ENCODE data around the gene DNAJC5G. TPM values are rescaled to one million over a fixed set of nuclear protein-coding genes. Genes with fewer than 3 reads are reported as not detected.

DNAJC5G gene
- polyA plus RNA-seq, 3 donors: not detected

DNA sequence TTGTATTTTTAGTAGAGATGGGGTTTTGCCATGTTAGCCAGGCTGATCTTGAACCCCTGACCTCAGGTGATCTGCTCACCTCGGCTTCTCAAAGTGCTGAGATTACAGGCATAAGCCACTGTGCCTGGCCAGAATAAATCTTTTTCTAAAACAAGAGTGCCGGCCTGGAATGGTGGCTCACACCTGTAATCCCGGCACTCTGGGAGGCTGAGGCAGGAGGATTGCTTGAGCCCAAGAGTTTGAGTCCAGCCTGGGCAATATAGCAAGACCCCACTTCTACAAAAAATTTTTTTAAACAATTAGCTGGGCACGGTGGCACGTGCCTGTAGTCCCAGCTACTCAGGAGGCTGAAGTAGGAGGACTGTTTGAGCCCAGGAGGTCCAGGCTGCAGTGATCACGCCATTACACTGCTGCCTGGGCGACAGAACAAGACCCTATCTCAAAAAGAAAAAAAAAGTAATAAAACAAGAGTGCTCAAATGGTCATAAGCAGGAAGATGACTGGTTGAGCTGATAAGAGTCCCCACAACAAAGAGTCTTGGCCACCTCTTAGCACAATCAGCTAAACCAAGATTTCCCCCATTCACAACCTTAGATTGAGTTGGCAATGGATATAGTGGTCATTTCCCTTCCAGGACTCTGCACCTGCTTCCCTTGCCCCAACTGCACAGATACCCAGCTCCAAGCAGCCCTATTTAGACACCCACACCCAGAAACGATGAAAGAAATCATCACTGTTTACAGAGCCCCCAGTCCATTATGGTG is 38.8 kb downstream of the DNAJC5G start:
- H3K4me3 Mint-ChIP-seq: no peak overlapping the region
- no peak for DNase-seq
- Histone ChIP-seq H3K36me3 (replicated peaks in 1 of 2; ENCODE audit: control insufficient read depth in 1 of 2, insufficient read depth in 2 of 2, low read length in 2 of 2) (peaks cover 21 to 44% of the 10 kb centered on the region in 2 donors), H3K9me3 (replicated peaks in 1 of 2; ENCODE audit: control insufficient read depth in 1 of 2, insufficient read depth in 1 of 2, low read length in 2 of 2) (no peaks in the 10 kb centered on the region), H3K27ac (ENCODE audit: low read depth in 1 of 2, low read length in 2 of 2) (no peak overlapping the region), H3K4me2 (replicated peaks; ENCODE audit: extremely low read depth, low read length, poor library complexity, severe bottlenecking) (no peak overlapping the region), H3K4me3 (replicated peaks in 1 of 3; ENCODE audit: low read depth in 2 of 3, low read length in 3 of 3) (no peak overlapping the region), H4K20me1 (ENCODE audit: insufficient read depth, low read length) (peaks cover 12% of the 10 kb centered on the region), H3K9ac (ENCODE audit: insufficient read depth, low read length, poor library complexity, severe bottlenecking) (no peak overlapping the region), H3K27me3 (ENCODE audit: control insufficient read depth in 2 of 2, insufficient read depth in 2 of 2, low read length in 2 of 2) (no peaks in the 10 kb centered on the region), H3K4me1 (ENCODE audit: control insufficient read depth in 1 of 2, insufficient read depth in 2 of 2, low read length in 2 of 2) (no peaks in the 10 kb centered on the region), H3K79me2 (ENCODE audit: insufficient read depth, low read length) (no peaks in the 10 kb centered on the region), H2AFZ (ENCODE audit: insufficient read depth, low read depth, low read length, poor library complexity, severe bottlenecking) (no peak overlapping the region)
- H3K4me1 Mint-ChIP-seq: peaks cover 3% of the 10 kb centered on the region
- peaks cover 0 to 4% (median 1%) of the 10 kb centered on the region in 3 donors for H3K27me3 Mint-ChIP-seq (ENCODE audit: low read depth in 3 of 3)
- 100% methylated on average over 2 of the region's 8 CpGs for WGBS (ENCODE audit: insufficient coverage)
- TF ChIP-seq, protein P1, sequence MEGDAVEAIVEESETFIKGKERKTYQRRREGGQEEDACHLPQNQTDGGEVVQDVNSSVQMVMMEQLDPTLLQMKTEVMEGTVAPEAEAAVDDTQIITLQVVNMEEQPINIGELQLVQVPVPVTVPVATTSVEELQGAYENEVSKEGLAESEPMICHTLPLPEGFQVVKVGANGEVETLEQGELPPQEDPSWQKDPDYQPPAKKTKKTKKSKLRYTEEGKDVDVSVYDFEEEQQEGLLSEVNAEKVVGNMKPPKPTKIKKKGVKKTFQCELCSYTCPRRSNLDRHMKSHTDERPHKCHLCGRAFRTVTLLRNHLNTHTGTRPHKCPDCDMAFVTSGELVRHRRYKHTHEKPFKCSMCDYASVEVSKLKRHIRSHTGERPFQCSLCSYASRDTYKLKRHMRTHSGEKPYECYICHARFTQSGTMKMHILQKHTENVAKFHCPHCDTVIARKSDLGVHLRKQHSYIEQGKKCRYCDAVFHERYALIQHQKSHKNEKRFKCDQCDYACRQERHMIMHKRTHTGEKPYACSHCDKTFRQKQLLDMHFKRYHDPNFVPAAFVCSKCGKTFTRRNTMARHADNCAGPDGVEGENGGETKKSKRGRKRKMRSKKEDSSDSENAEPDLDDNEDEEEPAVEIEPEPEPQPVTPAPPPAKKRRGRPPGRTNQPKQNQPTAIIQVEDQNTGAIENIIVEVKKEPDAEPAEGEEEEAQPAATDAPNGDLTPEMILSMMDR (IDR thresholded peaks at IDR 0.05): no peak
- peaks cover 38 to 59% of the 10 kb centered on the region in 2 donors for H3K36me3 Mint-ChIP-seq
- intact Hi-C loops (cut with micrococcal nuclease): no loop called here
- H3K27ac Mint-ChIP-seq: no peak overlapping the region
- no peaks in the 10 kb centered on the region for H3K9me3 Mint-ChIP-seq

DNA sequence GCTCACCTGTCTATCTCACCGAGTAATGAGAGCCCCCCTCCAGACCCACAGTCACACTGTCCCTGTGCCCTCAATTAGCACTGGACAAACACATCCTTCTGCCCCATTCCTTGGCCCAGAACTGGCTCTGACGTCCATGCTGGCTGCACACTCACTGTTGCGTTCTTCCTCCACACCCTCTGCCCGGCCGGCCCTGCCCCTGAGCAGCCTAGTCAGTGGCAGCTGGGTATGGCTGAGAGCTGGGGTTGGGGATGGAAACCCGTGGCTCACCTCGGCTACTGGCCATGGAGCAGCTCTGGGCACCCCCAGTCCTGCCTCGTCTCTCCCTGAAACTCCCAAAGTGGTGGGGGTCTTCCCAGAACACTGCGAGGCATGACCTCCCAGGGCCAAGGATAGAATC is 39.5 kb downstream of the DNAJC5G start:
- Histone ChIP-seq H3K79me2 (ENCODE audit: insufficient read depth, low read length) (no peaks in the 10 kb centered on the region), H3K4me3 (replicated peaks in 1 of 3; ENCODE audit: low read depth in 2 of 3, low read length in 3 of 3) (no peak overlapping the region), H3K9me3 (replicated peaks in 1 of 2; ENCODE audit: control insufficient read depth in 1 of 2, insufficient read depth in 1 of 2, low read length in 2 of 2) (no peaks in the 10 kb centered on the region), H3K9ac (ENCODE audit: insufficient read depth, low read length, poor library complexity, severe bottlenecking) (no peak overlapping the region), H3K4me2 (replicated peaks; ENCODE audit: extremely low read depth, low read length, poor library complexity, severe bottlenecking) (no peak overlapping the region), H2AFZ (ENCODE audit: insufficient read depth, low read depth, low read length, poor library complexity, severe bottlenecking) (no peak overlapping the region), H3K27ac (ENCODE audit: low read depth in 1 of 2, low read length in 2 of 2) (no peak overlapping the region), H3K4me1 (ENCODE audit: control insufficient read depth in 1 of 2, insufficient read depth in 2 of 2, low read length in 2 of 2) (no peaks in the 10 kb centered on the region), H3K36me3 (replicated peaks in 1 of 2; ENCODE audit: control insufficient read depth in 1 of 2, insufficient read depth in 2 of 2, low read length in 2 of 2) (peaks cover 17 to 38% of the 10 kb centered on the region in 2 donors), H3K27me3 (ENCODE audit: control insufficient read depth in 2 of 2, insufficient read depth in 2 of 2, low read length in 2 of 2) (no peaks in the 10 kb centered on the region), H4K20me1 (ENCODE audit: insufficient read depth, low read length) (peaks cover 12% of the 10 kb centered on the region)
- H3K4me1 Mint-ChIP-seq: peaks cover 3% of the 10 kb centered on the region
- no peak for DNase-seq
- H3K36me3 Mint-ChIP-seq: peaks cover 33 to 52% of the 10 kb centered on the region in 2 donors
- no peak overlapping the region for H3K4me3 Mint-ChIP-seq
- 100% methylated on average over 1 of the region's 9 CpGs for WGBS (ENCODE audit: insufficient coverage)
- intact Hi-C loops (cut with micrococcal nuclease): no loop called here
- TF ChIP-seq, protein P1 (IDR thresholded peaks at IDR 0.05): no peak
- H3K27me3 Mint-ChIP-seq (ENCODE audit: low read depth in 3 of 3): peaks cover 0 to 4% (median 1%) of the 10 kb centered on the region in 3 donors
- no peaks in the 10 kb centered on the region for H3K9me3 Mint-ChIP-seq
- H3K27ac Mint-ChIP-seq: no peak overlapping the region

Measured in CD14-positive monocyte (primary cell).